ELF-1 (cell line): ENCODE data around the gene KDELR3.

Experiments
- DNase-seq: peaks from one replicate; pipeline ENCODE4 v3.0.0-alpha.2; 2016; ENCODE audit warnings: low read depth, low spot score

KDELR3 gene

GRCh38 chr22:38518620-38519019 lies 50.7 kb downstream of the KDELR3 start:
- DNase-seq: no peak

- DNase-seq: no peak
Observed at GRCh38 chr22:38519453-38520250, 51.8 kb downstream of the KDELR3 start.

- DNase-seq: no peak
Observed at GRCh38 chr22:38523029-38523428, 55.1 kb downstream of the KDELR3 start.

- no peak for DNase-seq
Observed at GRCh38 chr22:38523479-38523878, 55.6 kb downstream of the KDELR3 start.

- DNase-seq: no peak
Observed at GRCh38 chr22:38524429-38524828, 56.5 kb downstream of the KDELR3 start.

GRCh38 chr22:38531251-38531938 lies 63.5 kb downstream of the KDELR3 start:
- no peak for DNase-seq
